ENCODE results near the gene PARP4.
"Not testable (repeated sequence)": the region's sequence is repeated elsewhere in the genome, so short reads cannot be mapped to it uniquely, and the experiment has no call there.

PARP4 gene

GRCh38 chr13:24458736-24459135 is 53.8 kb downstream of the PARP4 start:
- DNase-seq (ENCODE audit: low read depth, low spot score), result no peak
- H3K27ac ChIP-seq, result no peak overlapping the region

- no peak overlapping the region for H3K27ac ChIP-seq
Measured at GRCh38 chr13:24456396-24456795, 56.2 kb downstream of the PARP4 start.

GRCh38 chr13:24454056-24454455 is 58.5 kb downstream of the PARP4 start:
- DNase-seq (ENCODE audit: low read depth, low spot score), result no peak
- no peak overlapping the region for H3K27ac ChIP-seq

More at GRCh38 chr13:24456396-24456795, 56.2 kb downstream of the PARP4 start:
- DNase-seq (ENCODE audit: low read depth, low spot score), result no peak

DNA sequence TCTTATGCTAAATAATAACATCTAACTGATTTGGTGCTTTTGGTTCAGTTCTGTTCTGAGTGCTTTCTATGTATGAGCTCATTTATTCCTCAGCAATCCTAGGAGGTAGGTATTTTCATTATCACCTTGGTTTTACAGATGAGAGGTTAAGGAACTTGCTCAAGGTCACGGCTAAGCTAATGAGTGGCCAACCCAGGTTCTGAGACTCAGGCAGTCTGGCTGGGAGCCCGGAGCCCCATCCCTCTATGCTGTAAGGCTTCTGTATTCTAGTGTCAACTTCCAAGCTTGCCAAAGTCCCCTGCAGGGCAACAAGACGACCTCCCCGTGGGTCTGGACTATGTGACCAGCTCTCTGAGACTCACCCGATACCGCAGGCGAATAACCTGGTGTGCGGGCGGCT is 60.5 kb downstream of the PARP4 start:
- DNase-seq (ENCODE audit: low read depth, low spot score), result no peak

DNA sequence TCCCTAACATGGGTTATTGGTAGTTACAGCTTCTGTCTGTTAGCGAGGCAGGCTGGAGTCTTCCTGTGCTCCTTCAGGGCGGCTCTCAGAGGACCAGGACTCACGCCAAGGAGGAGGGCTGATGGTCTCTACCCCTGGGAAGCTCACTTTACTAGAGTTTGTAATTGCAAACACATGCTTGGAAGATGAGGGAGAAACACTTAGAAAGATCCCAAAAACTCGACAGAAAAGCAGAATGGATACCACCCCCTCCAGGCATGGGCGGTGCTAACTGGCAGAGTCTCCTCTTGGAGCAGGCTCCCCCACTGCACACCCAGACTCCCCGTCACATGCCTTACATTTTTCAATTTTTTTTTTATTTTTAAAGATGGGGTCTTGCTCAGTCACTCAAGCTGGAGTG is 62.0 kb downstream of the PARP4 start:
- DNase-seq (ENCODE audit: low read depth, low spot score), result no peak
- no peak overlapping the region for H3K27ac ChIP-seq

More for the DNA sequence above, 60.5 kb downstream of the PARP4 start:
- no peak overlapping the region for H3K27ac ChIP-seq

DNA sequence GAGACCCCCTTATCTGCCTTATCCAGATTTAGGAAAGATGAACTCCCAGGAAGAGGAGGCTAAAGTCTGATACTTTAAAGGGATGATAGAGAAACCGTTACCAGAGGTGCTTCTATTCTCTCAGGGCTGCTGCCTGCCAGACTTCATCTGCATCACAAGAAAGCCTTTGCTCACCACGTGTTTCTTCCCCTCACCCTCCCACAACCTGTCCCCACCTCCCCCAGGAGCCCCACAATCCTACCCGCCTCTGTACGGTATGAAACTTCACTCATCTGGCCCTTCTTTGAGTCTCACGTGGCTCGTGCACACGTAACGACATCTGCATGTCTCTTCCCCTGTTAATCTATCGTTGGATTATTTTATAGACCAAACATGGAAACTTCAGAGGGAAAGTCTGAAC is 67.7 kb downstream of the PARP4 start:
- not testable (repeated sequence) for H3K27ac ChIP-seq

DNA sequence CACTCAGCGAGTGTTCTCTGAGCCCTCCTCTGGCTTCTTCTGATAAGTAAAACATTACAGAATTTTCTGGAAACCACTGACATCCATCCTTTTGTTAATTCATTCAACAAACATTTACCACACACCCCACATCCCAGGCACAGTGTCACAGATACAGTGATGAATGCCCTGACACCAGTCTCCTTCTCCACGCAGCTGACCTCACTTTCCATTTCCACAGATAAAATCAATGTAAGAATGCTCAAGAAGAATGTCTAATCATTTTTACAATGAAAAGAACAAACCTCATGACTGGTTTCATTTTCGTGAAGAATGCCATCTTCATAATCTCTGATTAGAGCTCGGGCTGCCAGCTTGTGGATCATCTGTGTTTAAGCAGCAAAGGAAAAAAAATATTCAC is 69.2 kb downstream of the PARP4 start:
- no peak for DNase-seq (ENCODE audit: low read depth, low spot score)
- no peak overlapping the region for H3K27ac ChIP-seq

More for the DNA sequence above, 67.7 kb downstream of the PARP4 start:
- DNase-seq (ENCODE audit: low read depth, low spot score), result not testable (repeated sequence)

- not testable (repeated sequence) for DNase-seq (ENCODE audit: low read depth, low spot score); H3K27ac ChIP-seq
Measured at GRCh38 chr13:24426045-24426444, 86.5 kb downstream of the PARP4 start.

GRCh38 chr13:24419668-24420067 is 92.9 kb downstream of the PARP4 start:
- DNase-seq (ENCODE audit: low read depth, low spot score); H3K27ac ChIP-seq: not testable (repeated sequence)

DNA sequence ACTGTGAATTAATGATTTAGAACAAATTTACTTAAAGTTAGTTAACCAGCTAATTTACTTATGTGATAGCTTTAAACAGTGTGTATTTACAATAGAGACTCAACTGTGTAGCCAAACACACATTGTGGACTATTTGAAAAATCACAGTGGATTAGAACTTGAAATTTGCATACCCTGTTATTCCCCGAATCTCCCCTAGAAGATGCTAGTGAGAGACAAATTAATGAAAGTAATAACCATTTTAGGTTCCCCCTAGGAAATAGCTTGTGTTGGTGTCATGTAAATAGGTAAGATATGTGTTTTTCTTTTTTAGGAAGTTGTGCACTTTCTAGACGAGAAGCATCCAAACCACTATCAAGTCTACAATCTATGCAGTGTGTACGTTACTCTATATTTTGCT is 104.7 kb downstream of the PARP4 start:
- no peak overlapping the region for H3K27ac ChIP-seq
- no peak for DNase-seq (ENCODE audit: low read depth, low spot score)

DNA sequence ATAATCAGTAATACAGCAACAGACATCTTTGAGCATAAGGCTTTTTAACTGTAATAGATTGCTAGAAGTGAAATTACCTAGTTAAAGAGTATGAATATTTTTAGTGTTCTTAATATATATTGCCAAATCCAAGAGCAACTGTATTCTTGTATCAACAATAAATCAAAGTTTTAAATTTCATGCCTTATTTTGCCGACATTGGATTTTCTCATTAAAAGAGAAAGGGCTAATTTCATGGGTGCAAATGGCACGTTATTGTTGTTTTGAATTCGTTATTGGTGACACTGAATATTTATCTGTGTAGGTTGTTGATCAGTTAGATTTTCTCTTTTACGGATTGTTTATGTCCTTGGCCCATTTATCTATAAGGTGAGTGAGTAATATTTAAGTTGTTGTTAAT is 106.1 kb downstream of the PARP4 start:
- no peak overlapping the region for H3K27ac ChIP-seq
- DNase-seq (ENCODE audit: low read depth, low spot score), result no peak

DNA sequence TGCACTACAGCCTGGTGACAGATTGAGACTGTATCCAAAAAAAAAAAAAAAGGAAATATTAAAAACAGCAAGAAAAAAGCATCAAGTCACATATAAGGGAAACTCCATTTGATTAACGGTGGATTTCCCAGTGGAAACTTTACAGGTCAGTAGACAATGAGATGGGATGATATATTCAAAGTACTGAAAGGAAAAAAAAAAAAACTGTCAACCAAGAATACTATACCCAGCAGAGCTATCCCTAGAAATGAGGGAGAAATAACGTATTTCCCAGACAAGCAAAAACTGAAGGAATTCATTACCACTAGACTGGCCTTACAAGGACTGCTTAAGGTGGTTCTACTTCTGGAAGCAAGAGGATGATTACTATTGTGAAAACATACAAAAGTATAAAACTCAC is 115.8 kb downstream of the PARP4 start:
- DNase-seq (ENCODE audit: low read depth, low spot score), result no peak
- H3K27ac ChIP-seq, result no peak overlapping the region

DNA sequence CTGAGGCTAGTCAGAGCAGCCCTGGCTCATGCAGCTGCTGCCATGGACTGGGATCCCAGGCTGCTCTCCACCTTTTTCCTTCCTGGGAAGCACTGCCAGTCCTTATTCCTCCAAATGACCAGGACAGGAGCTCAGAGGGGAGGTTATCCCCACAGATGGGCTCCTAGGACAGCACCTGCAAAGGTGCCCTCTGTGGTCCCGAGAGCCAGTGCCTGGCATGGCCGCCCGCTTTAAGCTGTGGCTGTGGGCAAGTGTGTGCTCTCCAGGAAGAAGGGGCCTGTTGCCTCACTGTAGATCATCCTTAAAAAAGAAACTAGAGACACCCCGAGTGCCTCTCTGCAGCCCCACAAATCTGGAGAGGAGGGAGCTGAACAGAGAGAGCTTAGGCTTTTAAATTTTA is 119.6 kb downstream of the PARP4 start:
- H3K27ac ChIP-seq, result no peak overlapping the region
- DNase-seq (ENCODE audit: low read depth, low spot score), result no peak

DNA sequence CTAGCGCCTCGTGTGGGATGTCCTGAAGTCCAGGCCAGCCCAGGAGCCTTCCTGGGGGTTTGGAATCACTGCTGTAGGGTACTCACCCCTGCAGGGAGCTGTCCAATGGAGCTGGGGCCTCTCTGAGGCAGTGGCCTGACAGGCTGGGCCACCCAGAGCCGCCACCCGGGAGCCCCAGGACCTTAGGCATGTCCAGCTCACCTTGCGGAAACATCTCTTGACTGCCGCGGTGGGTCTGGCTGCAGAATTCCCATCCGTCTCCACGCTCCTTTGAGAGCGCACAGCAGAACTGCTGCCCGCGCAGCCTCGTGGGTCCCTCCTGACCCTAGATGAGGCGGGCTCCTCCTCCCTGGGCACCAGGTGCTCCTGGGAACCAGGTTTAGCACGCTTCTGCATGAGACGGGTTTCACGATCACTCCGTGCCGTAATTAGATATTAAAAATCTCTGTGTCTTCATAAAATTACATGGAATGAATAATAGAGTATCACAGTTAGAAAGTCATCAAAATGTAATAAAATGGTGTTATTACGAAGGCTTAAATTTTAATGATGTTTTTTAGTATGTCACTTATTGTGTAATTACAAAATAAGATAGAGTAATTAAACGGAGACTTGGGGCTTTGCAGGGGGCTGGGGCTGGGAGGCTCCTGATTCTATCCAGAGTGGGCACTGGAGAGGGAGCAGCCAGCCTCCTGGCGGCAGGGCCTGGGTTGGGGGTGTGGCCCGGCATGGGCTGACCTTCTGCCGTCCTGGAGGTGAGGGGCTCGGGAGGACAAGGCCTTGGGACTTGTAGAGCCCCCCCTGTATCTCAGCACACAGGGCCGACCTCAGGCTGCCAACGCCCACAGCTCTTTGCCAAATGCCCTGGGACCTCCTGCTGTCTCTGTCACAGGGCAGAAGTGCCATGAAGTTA is 120.6 kb downstream of the PARP4 start:
- not testable (repeated sequence) for H3K27ac ChIP-seq; DNase-seq (ENCODE audit: low read depth, low spot score)

DNA sequence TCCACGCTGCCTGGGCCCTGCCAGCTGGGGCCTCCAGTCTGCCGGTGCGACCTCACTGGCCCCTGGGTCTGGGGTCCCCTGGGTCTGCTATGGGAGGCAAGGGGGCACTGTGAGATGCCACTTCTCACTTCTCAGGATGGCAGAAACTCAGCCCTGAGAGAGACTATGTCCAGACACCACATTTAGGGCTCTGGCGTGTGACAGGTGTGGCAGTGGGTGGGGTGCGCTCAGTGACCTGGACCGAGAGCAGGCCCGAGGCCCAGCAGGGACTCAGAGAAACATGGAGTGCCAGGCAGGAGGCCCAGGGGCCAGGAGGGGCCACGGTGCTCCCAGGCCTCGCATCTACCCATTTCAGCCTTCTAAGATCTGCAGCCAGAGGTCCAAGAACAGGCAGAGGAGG is 121.8 kb downstream of the PARP4 start:
- H3K27ac ChIP-seq; DNase-seq (ENCODE audit: low read depth, low spot score): not testable (repeated sequence)

- no peak overlapping the region for H3K27ac ChIP-seq
- no peak for DNase-seq (ENCODE audit: low read depth, low spot score)
Measured at GRCh38 chr13:24389506-24389905, 123.1 kb downstream of the PARP4 start.

- DNase-seq (ENCODE audit: low read depth, low spot score); H3K27ac ChIP-seq: not testable (repeated sequence)
Measured at GRCh38 chr13:24388743-24389142, 123.8 kb downstream of the PARP4 start.

- DNase-seq (ENCODE audit: low read depth, low spot score), result no peak
Measured at GRCh38 chr13:24386816-24387708, 125.5 kb downstream of the PARP4 start.

DNA sequence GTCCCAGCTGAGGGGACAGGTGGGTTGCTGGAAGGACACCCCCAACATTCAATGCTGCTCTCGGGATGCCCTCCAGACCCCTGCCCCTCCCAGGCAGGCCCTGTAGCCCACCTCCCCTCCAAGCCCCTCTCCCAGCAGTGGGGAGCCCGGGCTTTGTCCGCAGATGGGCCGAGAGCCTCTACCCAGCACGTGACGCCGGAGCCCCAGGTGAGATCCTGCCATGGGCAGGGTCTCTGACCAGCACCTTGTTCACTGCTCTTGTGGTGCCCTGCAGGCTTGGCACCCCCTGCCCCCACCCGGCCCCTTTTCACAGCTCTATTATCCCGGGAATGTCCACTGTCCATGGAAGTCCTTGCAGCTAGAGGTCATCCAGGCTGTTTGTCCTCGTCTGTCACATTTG is 126.7 kb downstream of the PARP4 start:
- DNase-seq (ENCODE audit: low read depth, low spot score), result no peak
- H3K27ac ChIP-seq, result no peak overlapping the region

More at GRCh38 chr13:24386816-24387708, 125.5 kb downstream of the PARP4 start:
- H3K27ac ChIP-seq, result no peak overlapping the region

- DNase-seq (ENCODE audit: low read depth, low spot score); H3K27ac ChIP-seq: not testable (repeated sequence)
Measured at GRCh38 chr13:24384946-24385345, 127.6 kb downstream of the PARP4 start.

DNA sequence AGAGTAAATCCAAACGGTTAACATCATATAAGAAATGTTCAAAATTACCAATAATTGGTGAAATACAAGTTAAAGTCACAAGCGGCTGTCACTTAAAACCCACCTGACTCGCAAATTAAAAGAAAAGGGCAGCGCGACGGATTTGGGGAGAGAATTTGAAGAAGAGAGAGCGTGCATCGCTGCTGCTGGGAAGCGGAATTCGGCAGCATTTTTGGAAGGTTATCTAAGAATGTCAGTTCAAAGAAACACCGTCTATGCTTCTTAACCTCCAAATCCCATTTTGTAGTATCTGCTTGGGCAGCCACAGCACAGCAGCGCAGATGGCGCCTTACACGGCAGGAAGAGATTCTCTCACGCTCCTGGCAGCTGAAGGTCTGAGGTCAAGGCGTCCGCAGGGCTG is 128.5 kb downstream of the PARP4 start:
- not testable (repeated sequence) for DNase-seq (ENCODE audit: low read depth, low spot score); H3K27ac ChIP-seq
